Neural cell (in vitro differentiated cells): ENCODE results near the gene ADTRP. TPM values are rescaled to one million over a fixed set of nuclear protein-coding genes. Genes with fewer than 3 reads are reported as not detected.
"Not testable (repeated sequence)": the region's sequence is repeated elsewhere in the genome, so short reads cannot be mapped to it uniquely, and the experiment has no call there.

Experiments used
- H2AFZ ChIP-seq: fragments of 200-600, 300-800 bp; sonication (generic), shearing (Covaris generic); 2 replicates; pipeline ENCODE4 v1.6.0; 2014; ENCODE audit warnings: low read depth, mild to moderate bottlenecking, antibody characterized with exemption, low read length, moderate library complexity
- H3F3A ChIP-seq: fragments of 200-600 bp; shearing (Covaris generic); 2 replicates; pipeline ENCODE4 v1.6.1; 2016; ENCODE audit warnings: mild to moderate bottlenecking, moderate library complexity, mixed read lengths, antibody characterized with exemption, low read length; ENCODE audit not compliant: insufficient read depth, poor library complexity, severe bottlenecking
- H3K27ac ChIP-seq: fragments of 200-600, 300-800 bp; sonication (generic), shearing (Covaris generic); 2 replicates; pipeline ENCODE4 v1.5.1; 2014; ENCODE audit warnings: mild to moderate bottlenecking, low read length, moderate library complexity
- H3K27me3 ChIP-seq: fragments of 300-800, 200-600 bp; sonication (generic), shearing (Covaris generic); 2 replicates; pipeline ENCODE4 v1.6.0; 2014; ENCODE audit warnings: mild to moderate bottlenecking, low read depth, low read length, moderate library complexity; ENCODE audit not compliant: insufficient read depth
- H3K36me3 ChIP-seq: fragments of 300-800, 200-600 bp; sonication (generic), shearing (Covaris generic); 2 replicates; pipeline ENCODE4 v1.5.1; 2014; ENCODE audit warnings: mild to moderate bottlenecking, antibody characterized with exemption, low read length, moderate library complexity; ENCODE audit not compliant: insufficient read depth
- H3K4me2 ChIP-seq: fragments of 300-800, 200-600 bp; sonication (generic), shearing (Covaris generic); 2 replicates; pipeline ENCODE4 v1.6.0; 2014; ENCODE audit warnings: mild to moderate bottlenecking, low read length
- H3K4me3 ChIP-seq: fragments of 300-800, 200-600 bp; sonication (generic), shearing (Covaris generic); 2 replicates; pipeline ENCODE4 v1.5.1; 2014; ENCODE audit warnings: mild to moderate bottlenecking, low read length, moderate library complexity
- H3K79me2 ChIP-seq: fragments of 200-600 bp; shearing (Covaris generic); replicated peaks from 2 replicates; pipeline ENCODE4 v1.6.0; 2014; ENCODE audit warnings: mild to moderate bottlenecking, low read length, moderate library complexity; ENCODE audit not compliant: insufficient read depth
- H3K9ac ChIP-seq: fragments of 300-800, 200-600 bp; sonication (generic), shearing (Covaris generic); 2 replicates; pipeline ENCODE4 v1.6.1; 2016; ENCODE audit warnings: mild to moderate bottlenecking, low read length, mixed read lengths
- H3K9me2 ChIP-seq: fragments of 200-600 bp; shearing (Covaris generic); 2 replicates; pipeline ENCODE4 v1.6.1; 2016; ENCODE audit warnings: mild to moderate bottlenecking, low read length, mixed read lengths; ENCODE audit not compliant: insufficient read depth
- H3K9me3 ChIP-seq: fragments of 200-600, 300-800 bp; sonication (generic), shearing (Covaris generic); 2 replicates; pipeline ENCODE4 v1.6.1; 2016; ENCODE audit warnings: mild to moderate bottlenecking, mixed run types, low read length, moderate library complexity, mixed read lengths
- H4K20me1 ChIP-seq: fragments of 200-600 bp; shearing (Covaris generic); 2 replicates; pipeline ENCODE4 v1.6.1; 2016; ENCODE audit warnings: mild to moderate bottlenecking, mixed run types; ENCODE audit not compliant: insufficient read depth
- EZH2 ChIP-seq: fragments of 200-600, 300-800 bp; shearing (Covaris generic), sonication (generic); IDR thresholded peaks from 2 replicates; pipeline ENCODE4 v1.6.1; 2014; ENCODE audit warnings: antibody characterized with exemption, low read length, borderline replicate concordance, mild to moderate bottlenecking; ENCODE audit not compliant: insufficient read depth, poor library complexity, severe bottlenecking
- POLR2AphosphoS5 ChIP-seq: IDR thresholded peaks from 2 replicates; pipeline ENCODE4 v1.6.1; 2012
- RAD21 ChIP-seq: fragments of 450-650 bp; conservative IDR thresholded peaks from 2 replicates; pipeline ENCODE4 v1.6.1; 2014; ENCODE audit warnings: antibody characterized with exemption, mild to moderate bottlenecking, moderate library complexity
- SMC3 ChIP-seq: fragments of 450-650 bp; conservative IDR thresholded peaks from 2 replicates; pipeline ENCODE4 v1.6.1; 2014; ENCODE audit warnings: antibody characterized with exemption, mild to moderate bottlenecking, moderate library complexity; ENCODE audit not compliant: poor library complexity
- TAF1 ChIP-seq: IDR thresholded peaks from 2 replicates; pipeline ENCODE4 v1.6.1; 2012; ENCODE audit warnings: low read depth
- polyA plus RNA-seq: library from polyadenylated mRNA; depleted of rRNA; stranded (reverse); fragments of >200 nt; gene quantifications from 2 replicates; pipeline ENCODE4 v1.2.3, GENCODE V29; 2014
- TF ChIP-seq, protein P1 (sequence below): IDR thresholded peaks from 2 replicates; pipeline ENCODE4 v1.6.1; 2012; ENCODE audit warnings: borderline replicate concordance

ADTRP gene
- polyA plus RNA-seq, 1 donor from 2014 or later: not detected

DNA sequence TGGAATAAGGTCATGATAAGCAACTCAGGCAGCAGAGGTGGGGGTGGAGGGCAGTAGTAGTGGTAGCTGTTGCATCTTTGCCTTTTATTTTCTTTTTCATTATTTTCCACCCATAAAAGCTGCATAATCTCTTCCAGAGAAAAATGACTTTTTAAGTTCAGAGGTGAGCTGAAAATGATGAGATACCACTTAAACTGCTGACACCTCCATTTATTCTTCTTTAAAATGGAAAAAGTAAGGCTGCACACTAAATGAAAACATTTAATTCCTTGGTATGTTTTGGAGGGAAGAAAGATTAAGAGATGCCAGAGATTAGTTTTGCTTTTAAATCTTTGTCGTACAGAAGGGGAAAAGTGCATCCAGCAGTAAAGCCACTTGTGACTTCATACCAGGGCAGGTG lies 97.2 kb downstream of the ADTRP start:
- H3K27ac ChIP-seq: no peak overlapping the region
- H3K9ac ChIP-seq: no peak overlapping the region

DNA sequence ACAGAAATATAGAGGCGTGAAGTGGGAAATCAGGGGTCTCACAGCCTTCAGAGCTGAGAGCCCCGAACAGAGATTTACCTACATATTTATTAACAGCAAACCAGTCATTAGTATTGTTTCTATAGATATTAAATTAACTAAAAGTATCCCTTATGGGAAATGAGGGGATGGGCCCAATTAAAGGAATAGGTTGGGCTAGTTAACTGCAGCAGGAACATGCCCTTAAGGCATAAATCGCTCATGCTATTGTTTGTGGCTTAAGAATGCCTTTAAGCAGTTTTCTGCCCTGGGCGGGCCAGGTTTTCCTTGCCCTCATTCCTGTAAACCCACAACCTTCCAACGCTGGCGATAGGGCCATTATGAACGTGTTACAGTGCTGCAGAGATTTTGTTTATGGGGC lies 98.1 kb downstream of the ADTRP start:
- H3K27ac ChIP-seq, H3K4me3 ChIP-seq, H2AFZ ChIP-seq, H3K27me3 ChIP-seq, H3K9me2 ChIP-seq, H3K36me3 ChIP-seq, H3K9me3 ChIP-seq, H4K20me1 ChIP-seq, H3F3A ChIP-seq, H3K4me2 ChIP-seq, H3K79me2 ChIP-seq, H3K9ac ChIP-seq: not testable (repeated sequence)

More for the DNA sequence above, 97.2 kb downstream of the ADTRP start:
- Histone ChIP-seq H3K36me3 (no peaks in the 10 kb centered on the region), H3K27me3 (no peaks in the 10 kb centered on the region), H3F3A (no peaks in the 10 kb centered on the region), H3K79me2 (no peaks in the 10 kb centered on the region), H3K9me2 (no peaks in the 10 kb centered on the region), H3K4me2 (no peak overlapping the region), H4K20me1 (no peaks in the 10 kb centered on the region), H2AFZ (no peak overlapping the region), H3K4me3 (no peak overlapping the region), H3K9me3 (no peaks in the 10 kb centered on the region)
- TF ChIP-seq EZH2: no peak
- TF ChIP-seq RAD21: no peak

DNA sequence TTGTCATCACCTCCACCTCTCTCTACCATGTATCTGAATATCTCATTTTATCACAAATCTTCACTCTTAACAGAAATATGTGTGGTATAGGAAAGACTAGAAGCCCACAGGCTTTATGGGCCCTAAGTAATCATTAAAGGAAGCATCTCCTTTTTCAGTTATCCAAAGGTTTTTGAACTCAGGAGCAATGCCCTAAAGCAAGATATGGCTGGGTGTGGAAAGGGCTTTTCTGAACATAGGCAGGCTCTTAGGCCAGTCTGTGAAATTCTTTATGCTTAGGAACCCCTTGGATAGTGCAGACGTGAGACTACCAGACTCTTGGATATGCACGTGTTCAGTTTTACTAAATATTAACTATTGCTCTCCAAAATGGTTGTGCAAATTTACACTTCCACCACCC lies 99.5 kb downstream of the ADTRP start:
- H3K36me3 ChIP-seq: no peaks in the 10 kb centered on the region
- no peak overlapping the region for H3K9ac ChIP-seq
- no peak overlapping the region for H3K4me3 ChIP-seq
- no peaks in the 10 kb centered on the region for H3K9me2 ChIP-seq
- no peaks in the 10 kb centered on the region for H3K27me3 ChIP-seq
- no peaks in the 10 kb centered on the region for H3K9me3 ChIP-seq
- no peaks in the 10 kb centered on the region for H3K79me2 ChIP-seq
- no peak for TF ChIP-seq TAF1
- TF ChIP-seq, protein P1, sequence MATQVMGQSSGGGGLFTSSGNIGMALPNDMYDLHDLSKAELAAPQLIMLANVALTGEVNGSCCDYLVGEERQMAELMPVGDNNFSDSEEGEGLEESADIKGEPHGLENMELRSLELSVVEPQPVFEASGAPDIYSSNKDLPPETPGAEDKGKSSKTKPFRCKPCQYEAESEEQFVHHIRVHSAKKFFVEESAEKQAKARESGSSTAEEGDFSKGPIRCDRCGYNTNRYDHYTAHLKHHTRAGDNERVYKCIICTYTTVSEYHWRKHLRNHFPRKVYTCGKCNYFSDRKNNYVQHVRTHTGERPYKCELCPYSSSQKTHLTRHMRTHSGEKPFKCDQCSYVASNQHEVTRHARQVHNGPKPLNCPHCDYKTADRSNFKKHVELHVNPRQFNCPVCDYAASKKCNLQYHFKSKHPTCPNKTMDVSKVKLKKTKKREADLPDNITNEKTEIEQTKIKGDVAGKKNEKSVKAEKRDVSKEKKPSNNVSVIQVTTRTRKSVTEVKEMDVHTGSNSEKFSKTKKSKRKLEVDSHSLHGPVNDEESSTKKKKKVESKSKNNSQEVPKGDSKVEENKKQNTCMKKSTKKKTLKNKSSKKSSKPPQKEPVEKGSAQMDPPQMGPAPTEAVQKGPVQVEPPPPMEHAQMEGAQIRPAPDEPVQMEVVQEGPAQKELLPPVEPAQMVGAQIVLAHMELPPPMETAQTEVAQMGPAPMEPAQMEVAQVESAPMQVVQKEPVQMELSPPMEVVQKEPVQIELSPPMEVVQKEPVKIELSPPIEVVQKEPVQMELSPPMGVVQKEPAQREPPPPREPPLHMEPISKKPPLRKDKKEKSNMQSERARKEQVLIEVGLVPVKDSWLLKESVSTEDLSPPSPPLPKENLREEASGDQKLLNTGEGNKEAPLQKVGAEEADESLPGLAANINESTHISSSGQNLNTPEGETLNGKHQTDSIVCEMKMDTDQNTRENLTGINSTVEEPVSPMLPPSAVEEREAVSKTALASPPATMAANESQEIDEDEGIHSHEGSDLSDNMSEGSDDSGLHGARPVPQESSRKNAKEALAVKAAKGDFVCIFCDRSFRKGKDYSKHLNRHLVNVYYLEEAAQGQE: no peak
- no peak for TF ChIP-seq POLR2AphosphoS5
- no peak for TF ChIP-seq SMC3
- TF ChIP-seq RAD21: no peak
- TF ChIP-seq EZH2: no peak
- no peak overlapping the region for H3K27ac ChIP-seq
- no peak overlapping the region for H2AFZ ChIP-seq
- no peaks in the 10 kb centered on the region for H3F3A ChIP-seq
- no peak overlapping the region for H3K4me2 ChIP-seq
- no peaks in the 10 kb centered on the region for H4K20me1 ChIP-seq

DNA sequence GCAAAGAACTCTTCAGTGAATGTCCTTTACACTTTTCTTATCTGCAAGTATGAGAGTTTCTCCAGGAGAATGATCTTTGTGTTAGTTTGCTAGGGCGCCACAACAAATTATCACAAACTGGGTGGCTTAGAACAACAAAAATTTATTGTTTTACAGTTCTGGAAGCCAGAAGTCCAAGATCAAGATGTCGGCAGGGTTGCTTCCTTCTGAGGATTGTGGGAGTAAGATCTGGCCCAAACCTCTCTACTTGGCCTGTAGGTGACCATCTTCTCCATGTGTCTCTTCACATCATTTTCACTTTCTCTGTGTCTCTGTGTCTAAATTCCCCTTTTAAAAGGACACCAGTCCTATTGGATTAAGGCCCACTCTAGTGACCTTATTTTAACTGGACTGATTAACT lies 103.0 kb downstream of the ADTRP start:
- Histone ChIP-seq H3K79me2 (no peaks in the 10 kb centered on the region), H3K4me3 (no peak overlapping the region), H3K9ac (no peak overlapping the region), H3K36me3 (no peaks in the 10 kb centered on the region), H3F3A (no peaks in the 10 kb centered on the region), H3K27me3 (no peaks in the 10 kb centered on the region), H4K20me1 (no peaks in the 10 kb centered on the region), H3K27ac (no peak overlapping the region), H3K4me2 (no peak overlapping the region), H3K9me3 (no peaks in the 10 kb centered on the region), H2AFZ (no peak overlapping the region), H3K9me2 (no peaks in the 10 kb centered on the region)
- TF ChIP-seq EZH2: no peak
- TF ChIP-seq TAF1: no peak
